Amniotic epithelial cell (primary cell): ENCODE data around the gene BMP15.

Experiments used
- DNase-seq: peaks from one replicate; pipeline ENCODE4 v3.0.0-alpha.2; 2010; ENCODE audit warnings: low read depth

Gene BMP15

GRCh38 chrX:50910685-50911176 is at the start of gene BMP15:
TSS of gene BMP15 (plus strand) at chrX:50910735. CDS start at chrX:50910784, 49 bp downstream.
- no peak for DNase-seq

GRCh38 chrX:50863471-50863870 is 47.1 kb upstream of the BMP15 start:
- DNase-seq: no peak

- DNase-seq: no peak
Measured at GRCh38 chrX:50865311-50865710, 45.2 kb upstream of the BMP15 start.

GRCh38 chrX:50871922-50872453 is 38.5 kb upstream of the BMP15 start:
- DNase-seq: no peak

GRCh38 chrX:50874876-50875275 is 35.7 kb upstream of the BMP15 start:
- DNase-seq: no peak

- no peak for DNase-seq
Measured at GRCh38 chrX:50876551-50876950, 34.0 kb upstream of the BMP15 start.

- DNase-seq: no peak
Measured at GRCh38 chrX:50877310-50877709, 33.2 kb upstream of the BMP15 start.

GRCh38 chrX:50881028-50881427 is 29.5 kb upstream of the BMP15 start:
- DNase-seq: no peak

- DNase-seq: no peak
Measured at GRCh38 chrX:50888884-50889283, 21.7 kb upstream of the BMP15 start.

- DNase-seq: no peak
Measured at GRCh38 chrX:50889582-50889981, 21.0 kb upstream of the BMP15 start.

GRCh38 chrX:50893047-50893446 is 17.5 kb upstream of the BMP15 start:
- DNase-seq: no peak

- DNase-seq: no peak
Measured at GRCh38 chrX:50893466-50893865, 17.1 kb upstream of the BMP15 start.

- no peak for DNase-seq
Measured at GRCh38 chrX:50905334-50905733, 5.2 kb upstream of the BMP15 start.

- DNase-seq: no peak
Measured at GRCh38 chrX:50913520-50913919, 3.0 kb downstream of the BMP15 start.

- peak; percentile 12 for DNase-seq
Measured at GRCh38 chrX:50920132-50920531, 9.6 kb downstream of the BMP15 start.

- DNase-seq: no peak
Measured at GRCh38 chrX:50927127-50927526, 16.6 kb downstream of the BMP15 start.

- no peak for DNase-seq
Measured at GRCh38 chrX:50941638-50942037, 31.1 kb downstream of the BMP15 start.

- DNase-seq: no peak
Measured at GRCh38 chrX:50942471-50942870, 31.9 kb downstream of the BMP15 start.

- no peak for DNase-seq
Measured at GRCh38 chrX:50952406-50952805, 41.9 kb downstream of the BMP15 start.

GRCh38 chrX:50953832-50954231 is 43.3 kb downstream of the BMP15 start:
- DNase-seq: no peak

- no peak for DNase-seq
Measured at GRCh38 chrX:50962156-50962555, 51.6 kb downstream of the BMP15 start.

GRCh38 chrX:50963842-50964241 is 53.3 kb downstream of the BMP15 start:
- no peak for DNase-seq
